NCI-H2227 (cell line): ENCODE measurements around the gene TMEM247.
A peak's percentile ranks its signal among the peaks of the same experiment; 100 is the strongest.

Source experiments
- DNase-seq: peaks from one replicate; lab custom pipeline; 2025; ENCODE audit not compliant: unreplicated experiment; lab: John Stamatoyannopoulos, UW

The TMEM247 gene

DNA sequence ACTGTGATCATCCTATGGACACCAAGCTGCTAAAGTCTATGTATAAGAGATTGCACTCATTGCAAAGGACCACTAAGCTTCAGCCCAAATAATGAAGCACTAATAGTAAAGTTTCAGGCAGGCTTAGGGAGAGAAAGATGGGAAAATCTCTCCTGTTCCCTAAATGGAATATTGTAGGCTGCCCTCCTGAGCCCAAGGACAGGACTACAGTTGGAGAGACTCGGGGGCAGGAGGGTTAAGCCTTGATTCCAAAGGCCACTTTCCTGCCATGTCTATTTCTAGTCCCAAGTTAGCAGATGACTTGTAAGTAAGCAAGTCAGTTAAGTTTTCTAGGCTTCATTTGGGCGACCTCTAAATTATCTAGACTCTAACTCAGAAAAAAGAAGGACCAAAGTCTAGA lies 9.0 kb downstream of the TMEM247 start:
- DNase-seq, result no peak

DNA sequence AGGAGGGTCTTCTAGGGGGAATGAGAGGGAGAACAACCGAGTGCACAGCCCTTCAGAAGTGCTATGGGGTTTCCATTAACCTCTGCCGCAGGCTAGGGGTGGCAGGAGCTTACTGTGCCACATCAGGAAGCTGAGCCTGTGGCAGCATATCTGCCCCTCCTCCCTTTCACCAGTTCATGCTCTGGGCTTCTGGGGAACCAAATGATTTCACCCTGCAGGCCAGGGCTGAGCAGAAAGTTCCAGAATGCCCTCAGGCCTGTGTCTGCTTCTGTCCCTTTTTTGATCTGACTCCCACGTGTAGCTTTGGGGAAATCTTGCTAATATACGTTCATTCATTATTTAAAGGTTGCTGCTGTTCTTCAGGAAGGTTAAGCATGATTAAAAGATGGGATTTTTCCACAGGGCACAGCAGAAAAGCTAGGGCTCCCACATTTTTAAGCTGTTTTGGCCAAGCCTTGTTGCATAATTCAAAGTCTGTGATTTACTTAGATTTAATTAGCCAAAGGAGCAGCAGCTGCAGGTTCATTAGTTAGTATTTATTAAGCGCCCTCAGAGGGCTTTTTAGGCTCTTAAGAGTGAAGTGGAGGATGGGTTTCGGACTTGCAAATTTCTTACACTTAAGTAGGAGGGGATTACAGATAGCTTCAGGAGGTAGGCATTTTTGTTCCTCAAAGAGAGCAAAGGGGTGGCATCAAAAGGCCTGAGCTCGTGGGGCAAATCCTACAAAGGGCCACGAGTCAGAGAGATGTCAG lies 10.2 kb downstream of the TMEM247 start:
- DNase-seq, result no peak

- no peak for DNase-seq
Observed at GRCh38 chr2:46490521-46491141, 11.3 kb downstream of the TMEM247 start.

DNA sequence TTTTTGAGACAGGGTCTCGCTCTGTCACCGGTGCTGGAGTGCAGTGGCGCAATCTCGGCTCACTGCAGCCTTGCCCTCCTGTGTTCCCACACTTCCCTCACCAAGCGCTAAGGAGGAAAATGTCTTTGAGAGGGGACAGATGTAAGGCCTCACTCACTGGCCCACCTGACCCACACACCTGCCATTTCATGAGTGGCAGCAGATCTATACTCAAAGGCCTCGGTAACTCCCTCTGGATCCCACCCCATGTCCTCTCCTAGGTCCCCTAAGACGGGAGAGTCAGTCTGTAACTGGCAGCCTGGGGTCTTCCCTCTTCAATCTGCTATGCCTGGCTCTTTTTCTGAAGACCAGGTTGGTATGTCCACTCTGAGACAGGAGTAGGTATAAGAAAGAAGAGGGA lies 12.9 kb downstream of the TMEM247 start:
- DNase-seq, result no peak

- DNase-seq, result peak; percentile 52
Observed at GRCh38 chr2:46493241-46493970, 14.0 kb downstream of the TMEM247 start.

GRCh38 chr2:46493971-46494250 lies 14.5 kb downstream of the TMEM247 start:
- DNase-seq, result peak; percentile 81

- no peak for DNase-seq
Observed at GRCh38 chr2:46494596-46494995, 15.2 kb downstream of the TMEM247 start.

GRCh38 chr2:46495231-46496030 lies 16.1 kb downstream of the TMEM247 start:
- no peak for DNase-seq

GRCh38 chr2:46497766-46498165 lies 18.4 kb downstream of the TMEM247 start:
- DNase-seq, result no peak

- DNase-seq, result no peak
Observed at GRCh38 chr2:46498681-46499080, 19.3 kb downstream of the TMEM247 start.

DNA sequence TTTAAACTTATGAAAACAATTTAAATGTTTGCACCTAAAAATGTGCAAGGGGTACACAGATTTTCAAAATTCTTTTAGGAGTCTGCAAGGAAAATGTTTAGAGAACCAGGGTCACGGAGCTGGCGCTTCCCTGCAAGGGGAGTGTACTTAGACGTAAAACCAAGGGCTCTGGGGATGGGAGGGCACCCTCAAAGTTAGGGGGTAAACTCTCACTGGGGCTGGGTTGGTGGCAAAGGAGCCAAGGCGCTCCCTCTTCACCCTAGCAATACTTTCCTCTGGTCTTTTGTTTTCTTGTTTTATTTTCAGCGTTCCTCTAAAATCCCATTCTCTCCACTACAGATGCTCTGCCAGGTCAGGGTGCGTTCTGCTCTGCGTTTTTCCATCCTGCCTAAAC lies 20.0 kb downstream of the TMEM247 start:
- DNase-seq, result no peak

DNA sequence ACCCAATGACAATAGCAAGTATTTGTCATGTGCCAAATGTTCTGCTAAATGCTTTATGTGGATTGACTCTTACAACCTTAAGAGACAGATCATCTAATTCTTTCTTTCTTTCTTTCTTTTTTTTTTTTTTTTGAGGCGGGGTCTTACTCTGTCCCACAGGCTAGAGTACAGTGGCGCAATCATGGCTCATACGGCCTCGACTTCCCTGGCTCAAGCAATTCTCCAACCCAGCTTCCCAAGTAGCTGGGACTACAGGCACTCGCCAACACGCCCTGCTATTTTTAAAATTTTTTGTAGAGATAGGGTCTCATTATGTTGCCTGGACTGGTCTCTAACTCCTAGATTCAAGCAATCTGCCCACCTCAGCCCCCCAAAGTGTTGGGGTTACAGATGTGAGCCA lies 21.4 kb downstream of the TMEM247 start:
- DNase-seq, result no peak

GRCh38 chr2:46502291-46502885 lies 23.0 kb downstream of the TMEM247 start:
- no peak for DNase-seq

- no peak for DNase-seq
Observed at GRCh38 chr2:46503686-46504085, 24.3 kb downstream of the TMEM247 start.

DNA sequence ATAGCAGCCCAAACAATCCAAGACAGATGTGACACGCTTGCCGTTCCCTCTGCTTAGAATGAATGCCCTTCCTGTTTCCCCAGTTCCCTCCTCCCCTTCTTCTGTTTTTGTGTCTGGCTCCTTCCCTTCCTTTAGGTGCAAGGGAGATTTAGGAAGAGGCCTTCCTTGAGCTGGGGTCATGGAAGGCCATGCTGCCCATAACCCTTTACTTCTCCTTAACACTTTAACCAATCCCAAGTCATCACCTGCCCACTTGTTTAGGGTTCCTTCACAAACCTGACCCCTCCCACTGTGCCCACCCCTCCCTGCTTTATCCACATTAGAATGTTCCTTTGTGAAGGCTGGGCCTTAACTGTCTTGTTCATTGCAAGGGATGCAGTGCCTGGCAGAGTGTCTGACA lies 24.9 kb downstream of the TMEM247 start:
- DNase-seq, result no peak

GRCh38 chr2:46504685-46505471 lies 25.5 kb downstream of the TMEM247 start:
- DNase-seq, result no peak

DNA sequence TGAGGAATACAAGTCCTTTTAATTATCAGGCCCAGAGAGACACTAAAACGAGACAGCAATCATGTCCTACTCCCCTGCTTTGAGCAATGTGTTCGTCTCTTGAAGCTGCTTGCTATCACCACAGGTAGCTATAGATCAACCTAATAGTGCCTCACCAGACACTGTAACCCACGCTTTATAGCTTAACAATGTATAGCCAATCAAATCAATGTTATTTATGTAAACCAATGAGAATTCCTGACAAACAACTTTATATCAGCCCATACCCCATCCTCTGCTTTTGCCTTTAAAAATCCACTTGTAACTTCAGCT lies 26.1 kb downstream of the TMEM247 start:
- no peak for DNase-seq

DNA sequence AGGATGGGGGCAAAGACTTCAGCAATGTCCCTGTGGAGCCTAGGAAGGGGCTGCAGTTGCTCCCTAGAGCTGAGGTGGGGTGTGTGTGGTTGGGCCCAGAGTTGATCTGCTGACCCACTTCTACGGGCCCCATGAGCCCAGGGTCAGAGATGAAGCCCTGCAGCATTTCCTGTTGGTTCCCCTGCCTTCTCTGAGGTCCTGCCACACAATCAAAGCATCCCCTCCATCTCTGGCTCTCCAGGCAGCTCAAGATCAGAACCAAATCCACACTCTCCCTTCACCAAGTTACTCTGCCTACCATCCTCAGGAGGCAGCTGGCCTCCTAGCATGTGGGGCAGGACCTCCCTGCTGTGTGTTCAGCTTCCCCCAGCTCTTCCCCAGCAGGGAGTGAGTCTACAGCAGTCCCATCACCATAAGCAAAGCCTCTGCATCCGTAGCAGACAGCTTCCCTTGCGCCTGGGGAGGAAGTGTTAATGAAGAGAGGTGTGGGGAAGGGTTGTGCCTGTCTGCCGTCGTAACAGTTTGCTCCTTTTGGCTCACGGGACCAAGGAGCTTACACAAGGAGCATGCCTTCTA lies 26.9 kb downstream of the TMEM247 start:
- DNase-seq, result no peak

GRCh38 chr2:46508312-46508711 lies 28.9 kb downstream of the TMEM247 start:
- DNase-seq, result no peak

DNA sequence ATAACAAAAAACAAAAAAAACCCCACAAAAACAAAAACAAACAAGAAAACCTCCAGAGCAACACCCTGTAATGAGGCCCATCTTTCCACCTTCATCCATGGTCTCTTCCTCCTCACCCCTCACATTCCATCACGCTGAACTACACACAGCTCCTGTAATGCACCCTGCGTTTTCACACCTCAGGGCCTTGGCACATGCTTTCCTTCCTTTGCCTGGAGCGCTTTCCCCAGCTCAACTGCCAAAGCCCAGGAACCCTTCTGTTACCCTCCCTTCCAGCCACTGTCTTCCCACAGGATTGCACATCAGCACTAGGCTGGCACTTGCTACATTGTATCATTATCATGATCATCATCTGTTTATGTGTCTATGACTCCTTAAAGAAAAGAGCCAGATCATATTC lies 29.4 kb downstream of the TMEM247 start:
- DNase-seq, result no peak
